Osteocyte (in vitro differentiated cells): ENCODE measurements around the gene ECHS1. TPM values are rescaled to one million over a fixed set of nuclear protein-coding genes. Genes with fewer than 3 reads are reported as not detected.

Experiments
- DNase-seq: peaks from one replicate; pipeline ENCODE4 v3.0.0; 2021; ENCODE audit warnings: mixed read lengths; ENCODE audit not compliant: unreplicated experiment; ENCODE audit errors: extremely low spot score
- H3K27ac Mint-ChIP-seq: one replicate; pipeline ENCODE4 v1.8.0; 2021; ENCODE audit warnings: mild to moderate bottlenecking, mixed read lengths; ENCODE audit not compliant: unreplicated experiment
- H3K27me3 Mint-ChIP-seq: one replicate; pipeline ENCODE4 v1.8.0; 2021; ENCODE audit warnings: mixed read lengths; ENCODE audit not compliant: unreplicated experiment
- H3K36me3 Mint-ChIP-seq: one replicate; pipeline ENCODE4 v1.8.0; 2021; ENCODE audit warnings: mixed read lengths; ENCODE audit not compliant: unreplicated experiment
- H3K4me1 Mint-ChIP-seq: one replicate; pipeline ENCODE4 v1.8.0; 2021; ENCODE audit warnings: mixed read lengths; ENCODE audit not compliant: unreplicated experiment
- H3K4me3 Mint-ChIP-seq: one replicate; pipeline ENCODE4 v1.8.0; 2021; ENCODE audit warnings: mild to moderate bottlenecking, moderate library complexity, mixed read lengths; ENCODE audit not compliant: unreplicated experiment
- H3K9me3 Mint-ChIP-seq: one replicate; pipeline ENCODE4 v1.8.0; 2021; ENCODE audit warnings: mixed read lengths; ENCODE audit not compliant: unreplicated experiment
- CTCF ChIP-seq: fragments of 200-600 bp; sonication (generic); IDR thresholded peaks from 2 replicates; pipeline ENCODE4 v1.5.0; 2021; ENCODE audit warnings: antibody characterized with exemption, mild to moderate bottlenecking, moderate library complexity
- total RNA-seq: library from RNA; stranded (reverse); gene quantifications from 2 replicates; pipeline ENCODE4 v1.2.1, GENCODE V29; 2021

ECHS1 gene
- total RNA-seq, 1 donor from 2014 or later = 65.1 TPM

DNA sequence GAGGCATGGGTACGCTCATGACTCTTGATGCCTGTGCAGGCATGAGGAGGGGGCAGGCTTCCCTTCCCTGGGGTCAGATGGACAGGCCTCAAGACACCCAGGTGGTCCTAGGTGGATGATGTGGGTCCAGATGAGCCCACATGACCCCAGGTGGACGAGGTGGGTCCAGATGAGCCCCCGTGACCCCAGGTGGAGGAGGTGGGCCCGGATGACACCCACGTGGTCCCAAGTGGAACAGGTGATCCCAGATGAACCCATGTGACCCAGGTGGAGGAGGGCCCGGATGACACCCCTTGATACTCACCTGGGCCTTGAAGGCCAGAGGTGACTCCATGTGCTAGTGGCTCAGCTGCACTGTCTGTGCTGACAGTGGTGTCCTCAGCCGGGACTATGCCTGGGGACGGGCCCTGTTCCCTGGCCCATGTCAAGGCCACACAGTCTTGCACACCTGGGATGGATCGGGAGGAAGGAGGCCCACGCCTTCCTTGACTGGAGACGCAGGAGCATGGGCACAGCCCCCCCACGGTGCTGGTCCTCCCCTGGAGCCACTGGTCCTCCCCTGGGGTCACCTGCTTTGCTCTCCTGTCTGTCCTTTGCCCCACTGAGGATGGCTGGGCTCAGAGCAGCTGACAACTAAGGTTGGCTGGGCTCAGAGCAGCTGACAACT is 22.7 kb downstream of the ECHS1 start:
- Mint-ChIP-seq H3K36me3 (no peaks in the 10 kb centered on the region), H3K27me3 (peaks cover 1% of the 10 kb centered on the region), H3K4me3 (no peak overlapping the region), H3K9me3 (no peaks in the 10 kb centered on the region), H3K27ac (no peak overlapping the region), H3K4me1 (no peaks in the 10 kb centered on the region)
- TF ChIP-seq CTCF = no peak
- no peak for DNase-seq

DNA sequence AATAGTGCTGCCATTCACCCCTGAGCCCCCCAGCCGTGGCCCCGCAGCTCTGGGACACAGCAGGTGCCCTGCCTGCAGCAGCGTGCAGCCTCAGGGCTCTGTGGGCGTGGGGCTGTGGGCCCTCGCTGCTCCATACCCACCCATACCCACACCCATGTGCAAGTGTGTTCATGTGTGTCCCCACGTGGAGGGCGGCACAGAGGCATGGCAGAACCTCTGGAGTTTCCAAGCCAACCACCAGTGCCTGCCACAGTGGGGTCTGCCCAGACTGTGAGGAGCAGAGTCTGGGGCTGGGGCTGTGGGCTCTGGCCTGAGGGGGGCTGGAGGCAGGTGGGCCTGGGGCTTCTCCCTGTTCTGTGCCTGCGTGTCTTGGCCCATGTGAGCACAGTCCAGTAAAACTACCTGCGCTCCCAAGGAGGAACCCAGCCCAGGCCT is 23.6 kb downstream of the ECHS1 start:
- H3K4me1 Mint-ChIP-seq = no peaks in the 10 kb centered on the region
- no peak for DNase-seq
- no peak for TF ChIP-seq CTCF
- H3K27ac Mint-ChIP-seq = no peak overlapping the region
- peaks cover 9% of the 10 kb centered on the region for H3K27me3 Mint-ChIP-seq
- H3K4me3 Mint-ChIP-seq = no peak overlapping the region
- H3K9me3 Mint-ChIP-seq = no peaks in the 10 kb centered on the region
- H3K36me3 Mint-ChIP-seq = no peaks in the 10 kb centered on the region

- Mint-ChIP-seq H3K27ac (no peak overlapping the region), H3K9me3 (no peaks in the 10 kb centered on the region), H3K4me3 (no peak overlapping the region), H3K4me1 (no peaks in the 10 kb centered on the region), H3K36me3 (no peaks in the 10 kb centered on the region), H3K27me3 (peaks cover 9% of the 10 kb centered on the region)
- TF ChIP-seq CTCF = no peak
- no peak for DNase-seq
These were observed 24.0 kb downstream of the ECHS1 start for GRCh38 chr10:133349160-133349568.

DNA sequence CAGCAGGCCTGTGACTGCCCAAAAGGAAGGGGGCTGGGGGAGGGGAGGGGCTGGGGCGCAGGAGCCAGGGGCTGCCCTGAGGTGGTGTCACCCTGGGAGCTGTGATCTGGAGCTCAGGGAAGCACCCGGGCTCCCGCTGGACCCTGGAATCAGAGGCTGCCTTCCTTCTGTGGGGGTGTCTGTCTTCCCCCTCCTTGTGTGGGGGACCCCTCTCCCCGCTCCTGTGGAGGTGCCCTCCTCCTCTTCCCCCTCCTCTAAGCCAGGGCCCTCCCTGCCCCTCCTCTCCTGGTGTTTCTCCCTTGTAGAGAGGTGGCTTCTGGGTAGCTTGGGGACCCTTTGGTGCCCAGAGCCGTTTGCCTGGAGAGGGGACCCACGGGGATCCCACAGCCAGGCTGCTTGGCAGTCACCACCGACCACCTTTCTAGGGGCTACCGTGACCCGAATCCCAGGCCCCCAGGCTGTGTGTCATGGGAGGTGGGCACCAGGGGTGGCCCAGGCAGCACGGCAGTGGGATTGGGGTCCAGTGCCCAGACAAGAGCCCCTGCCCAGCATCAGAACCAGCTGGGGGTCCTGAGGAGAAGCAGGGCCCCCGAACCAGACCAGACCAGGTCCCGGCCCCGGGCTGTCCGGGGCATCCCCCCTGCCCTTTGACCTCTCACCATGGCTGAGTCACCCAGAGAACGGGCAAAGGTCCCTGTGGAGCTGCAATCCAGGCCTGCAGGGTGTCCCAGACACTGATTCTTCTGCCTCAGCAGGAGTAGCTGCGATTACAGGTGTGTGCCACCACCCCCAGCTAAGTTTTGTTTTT is 25.2 kb downstream of the ECHS1 start:
- H3K4me3 Mint-ChIP-seq = no peak overlapping the region
- peaks cover 15% of the 10 kb centered on the region for H3K27me3 Mint-ChIP-seq
- no peaks in the 10 kb centered on the region for H3K9me3 Mint-ChIP-seq
- no peak for DNase-seq
- no peaks in the 10 kb centered on the region for H3K4me1 Mint-ChIP-seq
- no peak for TF ChIP-seq CTCF
- no peak overlapping the region for H3K27ac Mint-ChIP-seq
- no peaks in the 10 kb centered on the region for H3K36me3 Mint-ChIP-seq

DNA sequence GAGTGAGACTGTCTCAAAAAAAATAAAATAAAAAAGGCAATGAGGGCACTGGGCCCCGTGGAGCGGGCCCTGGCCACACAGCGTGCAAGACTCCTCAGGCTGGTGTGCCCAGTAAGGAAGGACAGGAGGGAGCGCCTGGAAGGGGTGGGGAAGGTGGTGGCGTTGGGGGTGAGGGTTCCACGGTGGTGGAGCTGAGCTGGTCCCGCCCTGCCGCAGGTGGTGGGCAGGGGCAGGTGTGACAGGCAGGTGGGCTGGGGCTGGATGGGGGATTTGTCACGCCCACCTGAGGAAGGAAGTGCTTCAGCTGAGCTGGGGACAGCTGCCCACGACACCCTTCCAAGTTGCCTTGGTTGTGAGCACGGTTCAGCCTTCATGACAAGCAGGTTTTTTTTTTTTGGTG is 26.7 kb downstream of the ECHS1 start:
- no peak for TF ChIP-seq CTCF
- Mint-ChIP-seq H3K27ac (no peak overlapping the region), H3K4me3 (no peak overlapping the region), H3K4me1 (no peaks in the 10 kb centered on the region), H3K36me3 (no peaks in the 10 kb centered on the region), H3K27me3 (peaks cover 23% of the 10 kb centered on the region), H3K9me3 (no peaks in the 10 kb centered on the region)
- DNase-seq = no peak
